HepG2 (cell line): ENCODE measurements around the gene DOCK4. TPM values are rescaled to one million over a fixed set of nuclear protein-coding genes. Genes with fewer than 3 reads are reported as not detected.

ENCODE experiments used
- ATAC-seq: fragments of 200-7000 bp; cut with Tn5 transposase; 3 replicates; pipeline ENCODE4 v1.9.1; 2020; ENCODE audit warnings: mild to moderate bottlenecking, moderate library complexity
- BruUV-seq: library from RNA; stranded (reverse); fragments of 400-500 nt; replicated peaks from 2 replicates; lab custom pipeline; 2021; lab: Mats Ljungman, UMichigan
- CTCF ChIA-PET: fragments of 300-600 bp; formaldehyde crosslinking; extraction: SDS; loops from one replicate; lab custom pipeline; 2021; ENCODE audit warnings: low total read pairs, inconsistent platforms, low intra/inter-chr PET ratio; lab: Yijun Ruan, JAX
- POLR2A ChIA-PET: fragments of 350-600 bp; sonication (Branson Sonifier 250); formaldehyde crosslinking; loops from one replicate; lab custom pipeline; 2020; ENCODE audit warnings: antibody characterized with exemption, inconsistent platforms; lab: Yijun Ruan, JAX
- DNase-seq: peaks from one replicate; pipeline ENCODE4 v3.0.0-alpha.2; 2015; ENCODE audit warnings: low spot score
- FAIRE-seq: peaks from 3 replicates; lab custom pipeline; 2011; peaks lifted over from hg19 to GRCh38; lab: Jason Lieb, UNC
- H2AFZ ChIP-seq: one replicate; pipeline ENCODE4 v1.6.1; 2011; ENCODE audit warnings: low read length, inconsistent platforms
- H3K27ac ChIP-seq: fragments of 300-600 bp; 3 replicates; pipeline ENCODE4 v1.8.0; 2011; ENCODE audit warnings: mixed run types, mild to moderate bottlenecking, mixed read lengths, low read length, inconsistent platforms; ENCODE audit not compliant: insufficient read depth; ENCODE audit errors: extremely low read length
- H3K27me3 ChIP-seq, 2 experiments: fragments of 200-600 bp in 1 of 2; 2 replicates in 1 of 2; 3 replicates in 1 of 2; pipeline versions ENCODE4 v1.6.0 to v1.8.0; 2011; ENCODE audit warnings: low read length in 2 of 2, mild to moderate bottlenecking in 2 of 2, moderate library complexity in 2 of 2, inconsistent platforms in 1 of 2; ENCODE audit not compliant: insufficient read depth in 2 of 2, control insufficient read depth in 1 of 2
- H3K36me3 ChIP-seq, 2 experiments: fragments of 200-600 bp in 1 of 2; replicated peaks in 1 of 2; 2 replicates in 1 of 2; 3 replicates in 1 of 2; pipeline versions ENCODE4 v1.5.1 to v1.8.0; 2011; ENCODE audit warnings: low read length in 2 of 2, inconsistent platforms in 1 of 2; ENCODE audit not compliant: insufficient read depth in 2 of 2, control insufficient read depth in 1 of 2
- H3K4me1 ChIP-seq: 2 replicates; pipeline ENCODE4 v1.5.1; 2012; ENCODE audit warnings: low read length, inconsistent platforms; ENCODE audit not compliant: insufficient read depth
- H3K4me2 ChIP-seq: 2 replicates; pipeline ENCODE4 v1.6.0; 2011; ENCODE audit warnings: low read depth, low read length, inconsistent platforms
- H3K4me3 ChIP-seq, 3 experiments: fragments of 200-600 bp in 1 of 3; sonication (generic), shearing (Covaris generic) in 1 of 3; replicated peaks in 1 of 3; 2 replicates each; pipeline ENCODE4 v1.5.1; 2011 to 2016; ENCODE audit warnings: low read length in 3 of 3, inconsistent platforms in 2 of 3, low read depth in 2 of 3, mild to moderate bottlenecking in 2 of 3, control low read depth in 1 of 3, mixed read lengths in 1 of 3; ENCODE audit not compliant: insufficient read depth in 1 of 3
- H3K79me2 ChIP-seq: one replicate; pipeline ENCODE4 v1.6.1; 2011; ENCODE audit warnings: low read length, inconsistent platforms; ENCODE audit not compliant: insufficient read depth
- H3K9ac ChIP-seq: 2 replicates; pipeline ENCODE4 v1.6.0; 2011; ENCODE audit warnings: mild to moderate bottlenecking, low read depth, low read length, inconsistent platforms; ENCODE audit not compliant: insufficient read depth
- H3K9me3 ChIP-seq: 2 replicates; pipeline ENCODE4 v1.5.1; 2012; ENCODE audit warnings: mild to moderate bottlenecking, low read length
- H4K20me1 ChIP-seq: 2 replicates; pipeline ENCODE4 v1.6.0; 2011; ENCODE audit warnings: inconsistent platforms, mild to moderate bottlenecking, low read length, moderate library complexity; ENCODE audit not compliant: insufficient read depth
- ARNT2 ChIP-seq: sonication (generic); formaldehyde crosslinking; IDR thresholded peaks from 2 replicates; pipeline ENCODE4 v1.8.0; 2022; ENCODE audit warnings: mild to moderate bottlenecking, low read depth, missing genetic modification reagents, moderate library complexity
- JUNB ChIP-seq: sonication (generic); formaldehyde crosslinking; IDR thresholded peaks from 2 replicates; pipeline ENCODE4 v1.8.0; 2022; ENCODE audit warnings: missing genetic modification reagents, mild to moderate bottlenecking, borderline replicate concordance
- PRMT3 ChIP-seq: sonication (generic); formaldehyde crosslinking; IDR thresholded peaks from 2 replicates; pipeline ENCODE4 v1.8.1; 2022; ENCODE audit warnings: low read depth, mild to moderate bottlenecking, moderate library complexity, missing genetic modification reagents, borderline replicate concordance
- SNAPC2 ChIP-seq: sonication (generic); formaldehyde crosslinking; IDR thresholded peaks from 2 replicates; pipeline ENCODE4 v1.8.1; 2022; ENCODE audit warnings: mild to moderate bottlenecking, missing genetic modification reagents
- ZNF160 ChIP-seq: sonication (generic); formaldehyde crosslinking; IDR thresholded peaks from 2 replicates; pipeline ENCODE4 v1.8.0; 2022; ENCODE audit warnings: mild to moderate bottlenecking, inconsistent platforms, missing genetic modification reagents
- ZNF431 ChIP-seq: sonication (generic); formaldehyde crosslinking; IDR thresholded peaks from 2 replicates; pipeline ENCODE4 v1.9.0; 2022; ENCODE audit warnings: missing genetic modification reagents, low read depth, mild to moderate bottlenecking, borderline replicate concordance
- ZNF460 ChIP-seq: sonication (generic); formaldehyde crosslinking; IDR thresholded peaks from 2 replicates; pipeline ENCODE4 v1.5.1; 2020; ENCODE audit warnings: missing genetic modification reagents, mild to moderate bottlenecking, borderline replicate concordance
- ZNF563 ChIP-seq: sonication (generic); formaldehyde crosslinking; IDR thresholded peaks from 2 replicates; pipeline ENCODE4 v1.8.0; 2022; ENCODE audit warnings: mild to moderate bottlenecking, moderate library complexity, missing genetic modification reagents
- WGBS: methylation state at CpG from one replicate; pipeline ENCODE4 v1.1.6; 2017; ENCODE audit warnings: low lambda C conversion rate; 5-methylcytosine and 5-hydroxymethylcytosine counted together
- in situ Hi-C: cut with HindIII; loops from 2 replicates; pipeline ENCODE4 v1.10.0; 2017; ENCODE audit warnings: low pct_unique_long_range_greater_than_20kb; ENCODE audit not compliant: extremely low pct_ligation_motif_present
- intact Hi-C: fragments of 100-400 bp; cut with micrococcal nuclease; formaldehyde crosslinking; loops from one replicate; pipeline ENCODE4 v1.10.0; 2022; ENCODE audit not compliant: unreplicated experiment
- polyA plus RNA-seq, 8 experiments: library from polyadenylated mRNA; depleted of rRNA in 3 of 8; stranded (reverse) in 7 of 8; unstranded in 1 of 8; fragments of >200 nt; fragmentation: Illumina TruSeq in 4 of 8; extraction: Trizol in 4 of 8; gene quantifications; 2 replicates each; pipeline versions ENCODE4 v1.2.1 to v1.2.3, GENCODE V29; 2011 to 2016; ENCODE audit warnings: low read depth in 4 of 8, missing spikeins in 1 of 8, mixed read lengths in 1 of 8; ENCODE audit not compliant: insufficient read depth in 1 of 8
- total RNA-seq, 5 experiments: library from RNA; depleted of rRNA; stranded (reverse); fragments of >200 nt; fragmentation: Illumina TruSeq; extraction: Trizol; gene quantifications; 2 replicates each; pipeline ENCODE4 v1.2.3, GENCODE V29; 2016; ENCODE audit warnings: low read depth in 1 of 5
- TF ChIP-seq, protein P1 (sequence below): sonication (generic); formaldehyde crosslinking; IDR thresholded peaks from 2 replicates; pipeline ENCODE4 v1.8.1; 2023; ENCODE audit warnings: mild to moderate bottlenecking, missing genetic modification reagents, borderline replicate concordance
- TF ChIP-seq, protein P2 (sequence below): IDR thresholded peaks from 2 replicates; pipeline ENCODE4 v1.6.1; 2016
- TF ChIP-seq, protein P3 (sequence below): sonication (generic); formaldehyde crosslinking; IDR thresholded peaks from 2 replicates; pipeline ENCODE4 v1.8.0; 2022; ENCODE audit warnings: missing genetic modification reagents, low read depth, mild to moderate bottlenecking, borderline replicate concordance
- TF ChIP-seq, protein P4 (sequence below): sonication (generic); formaldehyde crosslinking; IDR thresholded peaks from 2 replicates; pipeline ENCODE4 v1.4.0; 2020; ENCODE audit warnings: missing genetic modification reagents, low read depth, mild to moderate bottlenecking, borderline replicate concordance

The DOCK4 gene
- total and polyA plus RNA-seq, 2 of the 13 experiments (the other 11 are each of a cell fraction or from before 2014, with no cell fraction given): 13.5 to 17.4 TPM

DNA sequence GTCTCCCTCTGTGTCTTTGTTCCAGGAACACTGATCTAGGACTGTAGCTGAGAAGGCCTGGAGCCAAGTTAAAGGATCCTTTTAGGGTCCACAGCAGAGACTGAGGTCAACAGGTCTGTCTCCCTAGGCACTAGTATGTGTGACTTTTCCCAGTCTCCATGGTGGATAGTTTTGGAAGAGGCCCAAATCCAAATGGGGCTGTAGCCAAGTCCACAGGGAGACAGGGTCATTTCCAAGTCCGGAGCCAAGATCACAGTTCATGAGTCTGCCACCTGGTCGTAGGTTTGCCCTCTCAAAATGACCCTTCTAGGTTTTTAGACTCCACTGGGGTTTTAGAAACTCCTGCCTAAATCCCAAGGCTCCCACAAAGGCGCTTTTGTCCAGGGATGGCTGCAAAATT lies 17.1 kb upstream of the DOCK4 start:
- Histone ChIP-seq H3K27me3 (no peaks in the 10 kb centered on the region), H3K4me3 (no peak overlapping the region), H4K20me1 (no peaks in the 10 kb centered on the region; the same call in 1 of the 2 replicates), H3K9ac (no peak overlapping the region), H2AFZ (no peak overlapping the region), H3K27ac (no peak overlapping the region), H3K36me3 (no peaks in the 10 kb centered on the region; a peak in 1 of 5 replicates), H3K9me3 (no peaks in the 10 kb centered on the region), H3K4me1 (peaks cover 23% of the 10 kb centered on the region), H3K4me2 (no peak overlapping the region), H3K79me2 (peaks cover 67% of the 10 kb centered on the region)
- no peak for FAIRE-seq
- TF ChIP-seq ZNF431 (CRISPR knock-in tag): no peak
- TF ChIP-seq ZNF160 (CRISPR knock-in tag): no peak
- no peak for TF ChIP-seq PRMT3
- TF ChIP-seq, protein P1, sequence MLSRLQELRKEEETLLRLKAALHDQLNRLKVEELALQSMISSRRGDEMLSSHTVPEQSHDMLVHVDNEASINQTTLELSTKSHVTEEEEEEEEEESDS (CRISPR knock-in tag): no peak
- TF ChIP-seq ZNF460 (CRISPR knock-in tag): no peak
- TF ChIP-seq, protein P2, sequence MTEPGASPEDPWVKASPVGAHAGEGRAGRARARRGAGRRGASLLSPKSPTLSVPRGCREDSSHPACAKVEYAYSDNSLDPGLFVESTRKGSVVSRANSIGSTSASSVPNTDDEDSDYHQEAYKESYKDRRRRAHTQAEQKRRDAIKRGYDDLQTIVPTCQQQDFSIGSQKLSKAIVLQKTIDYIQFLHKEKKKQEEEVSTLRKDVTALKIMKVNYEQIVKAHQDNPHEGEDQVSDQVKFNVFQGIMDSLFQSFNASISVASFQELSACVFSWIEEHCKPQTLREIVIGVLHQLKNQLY (CRISPR knock-in tag): no peak
- TF ChIP-seq ZNF563 (CRISPR knock-in tag): no peak
- TF ChIP-seq, protein P3, sequence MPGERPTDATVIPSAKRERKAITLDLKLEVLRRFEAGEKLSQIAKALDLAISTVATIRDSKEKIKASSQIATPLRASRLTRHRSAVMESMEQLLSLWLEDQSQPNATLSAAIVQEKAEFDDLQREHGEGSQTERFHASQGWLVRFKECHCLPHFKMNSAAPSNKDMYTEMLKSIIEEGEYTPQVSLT (CRISPR knock-in tag): no peak
- TF ChIP-seq ARNT2: no peak
- TF ChIP-seq, protein P4, sequence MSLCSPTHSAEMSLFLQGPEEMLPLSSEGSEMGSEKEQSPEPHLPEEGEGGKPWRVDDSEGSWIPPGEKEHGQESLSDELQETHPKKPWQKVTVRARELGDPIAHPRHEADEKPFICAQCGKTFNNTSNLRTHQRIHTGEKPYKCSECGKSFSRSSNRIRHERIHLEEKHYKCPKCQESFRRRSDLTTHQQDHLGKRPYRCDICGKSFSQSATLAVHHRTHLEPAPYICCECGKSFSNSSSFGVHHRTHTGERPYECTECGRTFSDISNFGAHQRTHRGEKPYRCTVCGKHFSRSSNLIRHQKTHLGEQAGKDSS (CRISPR knock-in tag): no peak
- TF ChIP-seq JUNB (CRISPR knock-in tag): no peak
- no peak for TF ChIP-seq SNAPC2 (CRISPR knock-in tag)
- WGBS: 93% methylated on average over 1 of the region's 3 CpGs
- no peak for ATAC-seq
- no TSS peak for BruUV-seq
- POLR2A ChIA-PET: interaction anchor here (1.0 kb wide), 1 partner anchor 17 kb away, joined by 3 read pairs; the partner anchor contains the start of genes DOCK4 and ZNF277
- intact Hi-C loops (no loop called here), in situ Hi-C loops (no loop called here)
- CTCF ChIA-PET: no interaction called here
- DNase-seq: no peak
